ENCODE data around the gene SRRM3. TPM values are rescaled to one million over a fixed set of nuclear protein-coding genes. Genes with fewer than 3 reads are reported as not detected.

The SRRM3 gene
- total and polyA plus RNA-seq, 9 of the 15 experiments (the other 6 are each of a cell fraction or from before 2014, with no cell fraction given), result 0.04 to 0.91 (median 0.46) TPM; not detected in 2

DNA sequence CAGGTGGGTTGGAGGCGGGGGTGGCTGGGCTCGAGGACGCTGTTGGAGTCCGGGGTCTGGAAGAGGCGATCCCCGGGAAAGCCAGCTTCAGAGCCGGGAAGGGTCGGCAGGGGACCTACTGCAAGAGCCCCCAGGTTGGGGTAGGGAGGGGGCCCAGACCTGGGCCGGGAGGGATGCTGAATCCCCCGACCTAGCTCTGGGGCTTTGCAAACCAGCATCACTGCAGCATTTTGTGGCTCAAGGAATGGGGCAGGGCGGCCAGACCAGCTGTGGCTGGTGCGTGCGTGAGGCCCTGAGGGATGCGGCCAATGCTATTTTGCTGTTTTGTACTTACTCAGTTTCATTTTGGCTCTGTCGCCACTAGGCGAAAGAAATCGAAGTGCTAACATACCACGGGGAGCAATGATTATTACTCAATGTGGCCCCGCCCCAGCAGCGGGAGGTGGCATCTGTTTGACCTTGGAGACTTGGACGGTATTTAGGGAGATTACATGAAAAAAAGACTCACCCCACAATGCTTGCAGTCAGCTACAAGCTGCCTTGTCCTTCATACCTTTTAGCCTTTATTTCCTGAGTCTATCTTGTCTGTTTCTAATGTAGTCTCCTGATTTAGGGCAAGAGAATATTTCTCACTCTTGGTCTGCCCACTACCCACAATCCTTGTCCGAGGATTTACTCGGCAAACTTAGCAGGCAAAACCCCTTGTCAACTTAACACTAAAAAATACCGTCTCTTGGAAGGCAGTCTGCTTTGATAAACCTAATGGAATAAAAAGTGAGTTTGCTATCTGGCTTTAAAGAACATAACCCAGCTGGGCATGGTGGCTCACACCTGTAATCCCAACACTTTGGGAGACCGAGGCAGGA, 117.0 kb downstream of the SRRM3 start (continued):
- TF ChIP-seq, protein P1, sequence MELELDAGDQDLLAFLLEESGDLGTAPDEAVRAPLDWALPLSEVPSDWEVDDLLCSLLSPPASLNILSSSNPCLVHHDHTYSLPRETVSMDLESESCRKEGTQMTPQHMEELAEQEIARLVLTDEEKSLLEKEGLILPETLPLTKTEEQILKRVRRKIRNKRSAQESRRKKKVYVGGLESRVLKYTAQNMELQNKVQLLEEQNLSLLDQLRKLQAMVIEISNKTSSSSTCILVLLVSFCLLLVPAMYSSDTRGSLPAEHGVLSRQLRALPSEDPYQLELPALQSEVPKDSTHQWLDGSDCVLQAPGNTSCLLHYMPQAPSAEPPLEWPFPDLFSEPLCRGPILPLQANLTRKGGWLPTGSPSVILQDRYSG (tag; conservative IDR thresholded peaks at IDR 0.05; ENCODE audit: low read depth), result no peak
- TF ChIP-seq, protein P2, sequence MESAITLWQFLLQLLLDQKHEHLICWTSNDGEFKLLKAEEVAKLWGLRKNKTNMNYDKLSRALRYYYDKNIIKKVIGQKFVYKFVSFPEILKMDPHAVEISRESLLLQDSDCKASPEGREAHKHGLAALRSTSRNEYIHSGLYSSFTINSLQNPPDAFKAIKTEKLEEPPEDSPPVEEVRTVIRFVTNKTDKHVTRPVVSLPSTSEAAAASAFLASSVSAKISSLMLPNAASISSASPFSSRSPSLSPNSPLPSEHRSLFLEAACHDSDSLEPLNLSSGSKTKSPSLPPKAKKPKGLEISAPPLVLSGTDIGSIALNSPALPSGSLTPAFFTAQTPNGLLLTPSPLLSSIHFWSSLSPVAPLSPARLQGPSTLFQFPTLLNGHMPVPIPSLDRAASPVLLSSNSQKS (CRISPR knock-in tag; IDR thresholded peaks at IDR 0.05), result no peak
- TF ChIP-seq ADNP (tag; IDR thresholded peaks at IDR 0.05), result 0 out of 2 replicates have a peak, but pooled peaks have one; percentile 6
- 0 out of 2 replicates have a peak, but pooled peaks have one; percentile 3 for TF ChIP-seq KLF16 (IDR thresholded peaks at IDR 0.05)
- TF ChIP-seq, protein P3, sequence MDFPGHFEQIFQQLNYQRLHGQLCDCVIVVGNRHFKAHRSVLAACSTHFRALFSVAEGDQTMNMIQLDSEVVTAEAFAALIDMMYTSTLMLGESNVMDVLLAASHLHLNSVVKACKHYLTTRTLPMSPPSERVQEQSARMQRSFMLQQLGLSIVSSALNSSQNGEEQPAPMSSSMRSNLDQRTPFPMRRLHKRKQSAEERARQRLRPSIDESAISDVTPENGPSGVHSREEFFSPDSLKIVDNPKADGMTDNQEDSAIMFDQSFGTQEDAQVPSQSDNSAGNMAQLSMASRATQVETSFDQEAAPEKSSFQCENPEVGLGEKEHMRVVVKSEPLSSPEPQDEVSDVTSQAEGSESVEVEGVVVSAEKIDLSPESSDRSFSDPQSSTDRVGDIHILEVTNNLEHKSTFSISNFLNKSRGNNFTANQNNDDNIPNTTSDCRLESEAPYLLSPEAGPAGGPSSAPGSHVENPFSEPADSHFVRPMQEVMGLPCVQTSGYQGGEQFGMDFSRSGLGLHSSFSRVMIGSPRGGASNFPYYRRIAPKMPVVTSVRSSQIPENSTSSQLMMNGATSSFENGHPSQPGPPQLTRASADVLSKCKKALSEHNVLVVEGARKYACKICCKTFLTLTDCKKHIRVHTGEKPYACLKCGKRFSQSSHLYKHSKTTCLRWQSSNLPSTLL (IDR thresholded peaks at IDR 0.05), result no peak
- no peak for TF ChIP-seq SREBF1 (IDR thresholded peaks at IDR 0.05; ENCODE audit: borderline replicate concordance, low read depth, low read length)
- TF ChIP-seq ZNF589 (CRISPR knock-in tag; IDR thresholded peaks at IDR 0.05; ENCODE audit: low read depth), result 0 out of 2 replicates have a peak, but pooled peaks have one; percentile 5
- no peak for TF ChIP-seq MYNN (IDR thresholded peaks at IDR 0.05)
- no peak for TF ChIP-seq MYNN (CRISPR knock-in tag; IDR thresholded peaks at IDR 0.05)
- no peak for TF ChIP-seq ETV6 (IDR thresholded peaks at IDR 0.05; ENCODE audit: borderline replicate concordance in 1 of 2, low read depth in 2 of 2, low read length in 1 of 2)
- no peak for TF ChIP-seq ETV6 (CRISPR knock-in tag; IDR thresholded peaks at IDR 0.05; ENCODE audit: borderline replicate concordance)
- TF ChIP-seq, protein P4, sequence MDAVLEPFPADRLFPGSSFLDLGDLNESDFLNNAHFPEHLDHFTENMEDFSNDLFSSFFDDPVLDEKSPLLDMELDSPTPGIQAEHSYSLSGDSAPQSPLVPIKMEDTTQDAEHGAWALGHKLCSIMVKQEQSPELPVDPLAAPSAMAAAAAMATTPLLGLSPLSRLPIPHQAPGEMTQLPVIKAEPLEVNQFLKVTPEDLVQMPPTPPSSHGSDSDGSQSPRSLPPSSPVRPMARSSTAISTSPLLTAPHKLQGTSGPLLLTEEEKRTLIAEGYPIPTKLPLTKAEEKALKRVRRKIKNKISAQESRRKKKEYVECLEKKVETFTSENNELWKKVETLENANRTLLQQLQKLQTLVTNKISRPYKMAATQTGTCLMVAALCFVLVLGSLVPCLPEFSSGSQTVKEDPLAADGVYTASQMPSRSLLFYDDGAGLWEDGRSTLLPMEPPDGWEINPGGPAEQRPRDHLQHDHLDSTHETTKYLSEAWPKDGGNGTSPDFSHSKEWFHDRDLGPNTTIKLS (IDR thresholded peaks at IDR 0.05; ENCODE audit: borderline replicate concordance, low read depth), result 0 out of 2 replicates have a peak, but pooled peaks have one; percentile 39
- no peak for TF ChIP-seq ZNF274 (IDR thresholded peaks at IDR 0.05; ENCODE audit: borderline replicate concordance, low read depth, low read length)
- TF ChIP-seq, protein P5, sequence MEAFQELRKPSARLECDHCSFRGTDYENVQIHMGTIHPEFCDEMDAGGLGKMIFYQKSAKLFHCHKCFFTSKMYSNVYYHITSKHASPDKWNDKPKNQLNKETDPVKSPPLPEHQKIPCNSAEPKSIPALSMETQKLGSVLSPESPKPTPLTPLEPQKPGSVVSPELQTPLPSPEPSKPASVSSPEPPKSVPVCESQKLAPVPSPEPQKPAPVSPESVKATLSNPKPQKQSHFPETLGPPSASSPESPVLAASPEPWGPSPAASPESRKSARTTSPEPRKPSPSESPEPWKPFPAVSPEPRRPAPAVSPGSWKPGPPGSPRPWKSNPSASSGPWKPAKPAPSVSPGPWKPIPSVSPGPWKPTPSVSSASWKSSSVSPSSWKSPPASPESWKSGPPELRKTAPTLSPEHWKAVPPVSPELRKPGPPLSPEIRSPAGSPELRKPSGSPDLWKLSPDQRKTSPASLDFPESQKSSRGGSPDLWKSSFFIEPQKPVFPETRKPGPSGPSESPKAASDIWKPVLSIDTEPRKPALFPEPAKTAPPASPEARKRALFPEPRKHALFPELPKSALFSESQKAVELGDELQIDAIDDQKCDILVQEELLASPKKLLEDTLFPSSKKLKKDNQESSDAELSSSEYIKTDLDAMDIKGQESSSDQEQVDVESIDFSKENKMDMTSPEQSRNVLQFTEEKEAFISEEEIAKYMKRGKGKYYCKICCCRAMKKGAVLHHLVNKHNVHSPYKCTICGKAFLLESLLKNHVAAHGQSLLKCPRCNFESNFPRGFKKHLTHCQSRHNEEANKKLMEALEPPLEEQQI (IDR thresholded peaks at IDR 0.05), result no peak

Data from K562 (cell line).